H1 (cell line): ENCODE measurements around the gene ALOX15B. TPM values are rescaled to one million over a fixed set of nuclear protein-coding genes. Genes with fewer than 3 reads are reported as not detected.

ENCODE experiments used
- ASH2L ChIP-seq: fragments of 200-600, 300-600 bp; sonication (generic); IDR thresholded peaks from one replicate; pipeline ENCODE4 v1.7.1; 2017; ENCODE audit warnings: low read length
- CHD1 ChIP-seq: IDR thresholded peaks from 2 replicates; pipeline ENCODE4 v1.6.1; 2012; ENCODE audit warnings: low read depth, low read length, improper control_type of control experiment
- HDAC2 ChIP-seq, 2 experiments: fragments of 300-600 bp in 1 of 2; sonication (generic) in 1 of 2; IDR thresholded peaks; 2 replicates each; pipeline ENCODE4 v1.6.1; 2011 to 2012; ENCODE audit warnings: low read depth in 2 of 2, low read length in 2 of 2, mild to moderate bottlenecking in 2 of 2, moderate library complexity in 2 of 2, borderline replicate concordance in 1 of 2, inconsistent platforms in 1 of 2
- HDAC6 ChIP-seq: IDR thresholded peaks from one replicate; pipeline ENCODE4 v1.7.1; 2012; ENCODE audit warnings: low read depth, mild to moderate bottlenecking, inconsistent platforms, low read length, moderate library complexity
- JUN ChIP-seq: IDR thresholded peaks from 2 replicates; pipeline ENCODE4 v1.6.1; 2011; ENCODE audit warnings: low read depth, mild to moderate bottlenecking, improper control_type of control experiment, low read length
- JUND ChIP-seq: IDR thresholded peaks from 2 replicates; pipeline ENCODE4 v1.6.1; 2011; ENCODE audit warnings: mild to moderate bottlenecking, improper control_type of control experiment, low read length
- KDM4A ChIP-seq: IDR thresholded peaks from one replicate; pipeline ENCODE4 v1.7.1; 2012; ENCODE audit warnings: low read depth, mild to moderate bottlenecking, moderate library complexity, low read length, inconsistent platforms; ENCODE audit not compliant: severe bottlenecking
- MAFK ChIP-seq: IDR thresholded peaks from 2 replicates; pipeline ENCODE4 v1.6.1; 2012; ENCODE audit warnings: low read depth, mild to moderate bottlenecking, improper control_type of control experiment, low read length
- NANOG ChIP-seq: IDR thresholded peaks from 2 replicates; pipeline ENCODE4 v1.6.1; 2011; ENCODE audit warnings: low read length, low read depth, mild to moderate bottlenecking, inconsistent platforms; ENCODE audit not compliant: insufficient read depth, poor library complexity, severe bottlenecking
- RAD21 ChIP-seq, 2 experiments: IDR thresholded peaks in 1 of 2; conservative IDR thresholded peaks in 1 of 2; 2 replicates each; pipeline ENCODE4 v1.6.1; 2011; ENCODE audit warnings: low read depth in 2 of 2, low read length in 2 of 2, improper control_type of control experiment in 1 of 2, inconsistent platforms in 1 of 2, mild to moderate bottlenecking in 1 of 2, moderate library complexity in 1 of 2
- SAP30 ChIP-seq: fragments of 300-600 bp; sonication (generic); IDR thresholded peaks from 2 replicates; pipeline ENCODE4 v1.7.1; 2012; ENCODE audit warnings: low read length, moderate library complexity, mild to moderate bottlenecking, inconsistent platforms; ENCODE audit not compliant: insufficient read depth, insufficient replicate concordance
- SIRT6 ChIP-seq: IDR thresholded peaks from one replicate; pipeline ENCODE4 v1.7.1; 2012; ENCODE audit warnings: low read length, inconsistent platforms
- SIX5 ChIP-seq: IDR thresholded peaks from 2 replicates; pipeline ENCODE4 v1.6.1; 2011; ENCODE audit warnings: mild to moderate bottlenecking, low read depth, low read length
- SUZ12 ChIP-seq: fragments of 200-600 bp; sonication (generic); IDR thresholded peaks from 2 replicates; pipeline ENCODE4 v1.6.1; 2012; ENCODE audit warnings: mild to moderate bottlenecking, inconsistent platforms, low read length, moderate library complexity, mixed read lengths
- TAF7 ChIP-seq: optimal IDR thresholded peaks from 2 replicates; pipeline ENCODE3; 2011; ENCODE audit warnings: low read depth, mild to moderate bottlenecking, inconsistent platforms, low read length, moderate library complexity, borderline replicate concordance
- TBP ChIP-seq: IDR thresholded peaks from 2 replicates; pipeline ENCODE4 v1.6.1; 2011; ENCODE audit warnings: low read depth, low read length, improper control_type of control experiment
- TCF12 ChIP-seq: IDR thresholded peaks from 2 replicates; pipeline ENCODE4 v1.6.1; 2011; ENCODE audit warnings: low read depth, mild to moderate bottlenecking, low read length
- TEAD4 ChIP-seq: IDR thresholded peaks from 2 replicates; pipeline ENCODE4 v1.6.1; 2012; ENCODE audit warnings: low read depth, low read length, inconsistent platforms, mixed read lengths
- polyA plus RNA-seq, 7 experiments: library from polyadenylated mRNA; depleted of rRNA in 3 of 7; stranded (reverse) in 5 of 7; unstranded in 2 of 7; fragments of >200 nt in 5 of 7; fragments of 200-250 nt in 2 of 7; gene quantifications; 1 replicate in 5 of 7; 2 replicates in 1 of 7; 4 replicates in 1 of 7; pipeline versions ENCODE4 v1.2.1 to v1.2.3, GENCODE V29; 2011 to 2013; ENCODE audit warnings: missing spikeins in 2 of 7, mixed read lengths in 2 of 7
- total RNA-seq: library from RNA; stranded (reverse); fragmentation: NEBNext Ultra II Directional; extraction: Animal tissue kit (Norgen Biotek cat#: 25700); gene quantifications from 2 replicates; pipeline ENCODE4 v1.2.1, GENCODE V29; 2021
- TF ChIP-seq, protein P1 (sequence below): IDR thresholded peaks from 2 replicates; pipeline ENCODE4 v1.6.1; 2012; ENCODE audit warnings: inconsistent platforms
- TF ChIP-seq, protein P2 (sequence below): IDR thresholded peaks from 2 replicates; pipeline ENCODE4 v1.6.1; 2011; ENCODE audit warnings: low read length, improper control_type of control experiment
- TF ChIP-seq, protein P3 (sequence below): IDR thresholded peaks from 2 replicates; pipeline ENCODE4 v1.6.1; 2011; ENCODE audit warnings: low read depth, mild to moderate bottlenecking, low read length; ENCODE audit not compliant: insufficient read depth

Gene ALOX15B
- total and polyA plus RNA-seq, 2 of the 8 experiments (the other 6 are each of a cell fraction or from before 2014, with no cell fraction given): 0.63 to 0.91 TPM

DNA sequence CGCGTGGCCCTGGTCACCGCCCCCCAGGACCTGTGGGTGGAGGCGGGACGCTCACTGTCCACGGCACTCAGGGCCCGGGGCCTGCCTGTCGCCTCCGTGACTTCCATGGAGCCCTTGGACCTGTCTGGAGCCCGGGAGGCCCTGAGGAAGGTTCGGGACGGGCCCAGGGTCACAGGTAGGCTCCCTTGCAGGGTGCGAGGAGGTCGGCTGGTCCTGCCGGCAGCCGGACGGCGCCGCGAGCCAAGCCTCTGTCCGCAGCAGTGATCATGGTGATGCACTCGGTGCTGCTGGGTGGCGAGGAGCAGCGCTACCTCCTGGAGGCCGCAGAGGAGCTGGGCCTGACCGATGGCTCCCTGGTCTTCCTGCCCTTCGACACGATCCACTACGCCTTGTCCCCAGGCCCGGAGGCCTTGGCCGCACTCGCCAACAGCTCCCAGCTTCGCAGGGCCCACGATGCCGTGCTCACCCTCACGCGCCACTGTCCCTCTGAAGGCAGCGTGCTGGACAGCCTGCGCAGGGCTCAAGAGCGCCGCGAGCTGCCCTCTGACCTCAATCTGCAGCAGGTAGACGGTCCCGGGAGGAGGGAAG lies 35.2 kb upstream of the ALOX15B start (continued):
- TF ChIP-seq, protein P1, sequence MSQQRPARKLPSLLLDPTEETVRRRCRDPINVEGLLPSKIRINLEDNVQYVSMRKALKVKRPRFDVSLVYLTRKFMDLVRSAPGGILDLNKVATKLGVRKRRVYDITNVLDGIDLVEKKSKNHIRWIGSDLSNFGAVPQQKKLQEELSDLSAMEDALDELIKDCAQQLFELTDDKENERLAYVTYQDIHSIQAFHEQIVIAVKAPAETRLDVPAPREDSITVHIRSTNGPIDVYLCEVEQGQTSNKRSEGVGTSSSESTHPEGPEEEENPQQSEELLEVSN: no peak; the same call in 1 of the 2 replicates
- TF ChIP-seq TCF12 (no peak), SUZ12 (peak; percentile 88), KDM4A (no peak), JUN (no peak), TAF7 (no peak), TEAD4 (no peak), SAP30 (no peak), MAFK (no peak), SIRT6 (no peak), HDAC6 (no peak), CHD1 (no peak), RAD21 (IDR thresholded peaks at IDR 0.05 in 1 of 2, conservative IDR thresholded peaks at IDR 0.05 in 1 of 2; ENCODE audit: low read depth in 2 of 2, low read length in 2 of 2) (peak; percentile 3 to 14; a peak in 2 of 4 replicates), NANOG (no peak), JUND (no peak), HDAC2 (IDR thresholded peaks at IDR 0.05; ENCODE audit: borderline replicate concordance in 1 of 2, low read depth in 2 of 2, low read length in 2 of 2) (no peak), ASH2L (no peak), SIX5 (no peak), TBP (peak; percentile 65; the same call in 1 of the 2 replicates)
- TF ChIP-seq, protein P2, sequence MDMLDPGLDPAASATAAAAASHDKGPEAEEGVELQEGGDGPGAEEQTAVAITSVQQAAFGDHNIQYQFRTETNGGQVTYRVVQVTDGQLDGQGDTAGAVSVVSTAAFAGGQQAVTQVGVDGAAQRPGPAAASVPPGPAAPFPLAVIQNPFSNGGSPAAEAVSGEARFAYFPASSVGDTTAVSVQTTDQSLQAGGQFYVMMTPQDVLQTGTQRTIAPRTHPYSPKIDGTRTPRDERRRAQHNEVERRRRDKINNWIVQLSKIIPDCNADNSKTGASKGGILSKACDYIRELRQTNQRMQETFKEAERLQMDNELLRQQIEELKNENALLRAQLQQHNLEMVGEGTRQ: no peak
- TF ChIP-seq, protein P3, sequence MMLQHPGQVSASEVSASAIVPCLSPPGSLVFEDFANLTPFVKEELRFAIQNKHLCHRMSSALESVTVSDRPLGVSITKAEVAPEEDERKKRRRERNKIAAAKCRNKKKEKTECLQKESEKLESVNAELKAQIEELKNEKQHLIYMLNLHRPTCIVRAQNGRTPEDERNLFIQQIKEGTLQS: no peak
